Central memory CD4-positive, alpha-beta T cell (primary cell): ENCODE results near the gene TTC6.

Experiments
- DNase-seq: peaks from one replicate; pipeline ENCODE4 v3.0.0; 2022

Gene TTC6

GRCh38 chr14:37637341-37637740 lies 41.9 kb downstream of the TTC6 start:
- DNase-seq, result no peak

GRCh38 chr14:37638599-37638998 lies 43.2 kb downstream of the TTC6 start:
- DNase-seq, result no peak

GRCh38 chr14:37641117-37641516 lies 45.7 kb downstream of the TTC6 start:
- no peak for DNase-seq

- no peak for DNase-seq
Measured at GRCh38 chr14:37642125-37642524, 46.7 kb downstream of the TTC6 start.

GRCh38 chr14:37643701-37644100 lies 48.3 kb downstream of the TTC6 start:
- no peak for DNase-seq
